ENCODE results near the gene IFT27.

The IFT27 gene

GRCh38 chr22:36776722-36777121 lies 803 bp upstream of the IFT27 start:
- Histone ChIP-seq H3K4me3 (ENCODE audit: low read depth in 1 of 5, low read length in 5 of 5) (peak overlapping the region in 4 of 5 donors; percentile 31 to 50 (median 41)), H3K4me1 (ENCODE audit: control insufficient read depth in 5 of 5, insufficient read depth in 5 of 5, low read length in 5 of 5) (peaks cover 9 to 20% (median 18%) of the 10 kb centered on the region in 5 donors), H3K9ac (ENCODE audit: low read length in 5 of 5) (peak overlapping the region in 3 of 5 donors; percentile 7 to 67 (median 33)), H3K27ac (ENCODE audit: low read depth, low read length) (no peak overlapping the region), H3K27me3 (ENCODE audit: control insufficient read depth in 5 of 5, insufficient read depth in 4 of 5, low read length in 5 of 5) (no peaks in the 10 kb centered on the region), H3K9me3 (ENCODE audit: control insufficient read depth in 5 of 5, low read length in 5 of 5) (no peaks in the 10 kb centered on the region), H3K36me3 (ENCODE audit: control insufficient read depth in 5 of 5, insufficient read depth in 5 of 5, low read length in 5 of 5) (peaks cover 0 to 7% (median 2%) of the 10 kb centered on the region in 5 donors)

GRCh38 chr22:36775586-36775963 lies 344 bp downstream of the IFT27 start:
- H3K9me3 ChIP-seq (ENCODE audit: control insufficient read depth in 5 of 5, low read length in 5 of 5) = no peaks in the 10 kb centered on the region
- H3K4me1 ChIP-seq (ENCODE audit: control insufficient read depth in 5 of 5, insufficient read depth in 5 of 5, low read length in 5 of 5) = peaks cover 9 to 23% (median 19%) of the 10 kb centered on the region in 5 donors
- H3K4me3 ChIP-seq (ENCODE audit: low read depth in 1 of 5, low read length in 5 of 5) = peak overlapping the region; percentile 66 to 82 (median 76)
- no peaks in the 10 kb centered on the region for H3K27me3 ChIP-seq (ENCODE audit: control insufficient read depth in 5 of 5, insufficient read depth in 4 of 5, low read length in 5 of 5)
- H3K9ac ChIP-seq (ENCODE audit: low read length in 5 of 5) = peak overlapping the region; percentile 42 to 86 (median 66)
- H3K36me3 ChIP-seq (ENCODE audit: control insufficient read depth in 5 of 5, insufficient read depth in 5 of 5, low read length in 5 of 5) = peaks cover 0 to 7% (median 6%) of the 10 kb centered on the region in 5 donors
- H3K27ac ChIP-seq (ENCODE audit: low read depth, low read length) = no peak overlapping the region

GRCh38 chr22:36773935-36774334 lies 2.0 kb downstream of the IFT27 start:
- Histone ChIP-seq H3K9ac (ENCODE audit: low read length in 5 of 5) (no peak overlapping the region), H3K4me3 (ENCODE audit: low read depth in 1 of 5, low read length in 5 of 5) (no peak overlapping the region), H3K36me3 (ENCODE audit: control insufficient read depth in 5 of 5, insufficient read depth in 5 of 5, low read length in 5 of 5) (peaks cover 0 to 7% (median 6%) of the 10 kb centered on the region in 5 donors), H3K4me1 (ENCODE audit: control insufficient read depth in 5 of 5, insufficient read depth in 5 of 5, low read length in 5 of 5) (peaks cover 9 to 30% (median 22%) of the 10 kb centered on the region in 5 donors), H3K27me3 (ENCODE audit: control insufficient read depth in 5 of 5, insufficient read depth in 4 of 5, low read length in 5 of 5) (peaks cover 0 to 3% (median 0%) of the 10 kb centered on the region in 5 donors), H3K9me3 (ENCODE audit: control insufficient read depth in 5 of 5, low read length in 5 of 5) (no peaks in the 10 kb centered on the region), H3K27ac (ENCODE audit: low read depth, low read length) (no peak overlapping the region)

- H3K4me3 ChIP-seq (ENCODE audit: low read depth in 1 of 5, low read length in 5 of 5) = no peak overlapping the region
- peaks cover 9 to 30% (median 22%) of the 10 kb centered on the region in 5 donors for H3K4me1 ChIP-seq (ENCODE audit: control insufficient read depth in 5 of 5, insufficient read depth in 5 of 5, low read length in 5 of 5)
- H3K9ac ChIP-seq (ENCODE audit: low read length in 5 of 5) = no peak overlapping the region
- peaks cover 0 to 9% (median 6%) of the 10 kb centered on the region in 5 donors for H3K36me3 ChIP-seq (ENCODE audit: control insufficient read depth in 5 of 5, insufficient read depth in 5 of 5, low read length in 5 of 5)
- no peak overlapping the region for H3K27ac ChIP-seq (ENCODE audit: low read depth, low read length)
- H3K27me3 ChIP-seq (ENCODE audit: control insufficient read depth in 5 of 5, insufficient read depth in 4 of 5, low read length in 5 of 5) = peaks cover 0 to 3% (median 0%) of the 10 kb centered on the region in 5 donors
- H3K9me3 ChIP-seq (ENCODE audit: control insufficient read depth in 5 of 5, low read length in 5 of 5) = no peaks in the 10 kb centered on the region
Measured at GRCh38 chr22:36772451-36772850, 3.5 kb downstream of the IFT27 start.

- no peaks in the 10 kb centered on the region for H3K9me3 ChIP-seq (ENCODE audit: control insufficient read depth in 5 of 5, low read length in 5 of 5)
- peaks cover 0 to 3% (median 0%) of the 10 kb centered on the region in 5 donors for H3K27me3 ChIP-seq (ENCODE audit: control insufficient read depth in 5 of 5, insufficient read depth in 4 of 5, low read length in 5 of 5)
- no peak overlapping the region for H3K4me3 ChIP-seq (ENCODE audit: low read depth in 1 of 5, low read length in 5 of 5)
Measured at GRCh38 chr22:36771356-36772063, 4.4 kb downstream of the IFT27 start.

GRCh38 chr22:36770513-36771231 lies 5.2 kb downstream of the IFT27 start:
- no peaks in the 10 kb centered on the region for H3K9me3 ChIP-seq (ENCODE audit: control insufficient read depth in 5 of 5, low read length in 5 of 5)
- H3K4me3 ChIP-seq (ENCODE audit: low read depth in 1 of 5, low read length in 5 of 5) = no peak overlapping the region
- H3K27ac ChIP-seq (ENCODE audit: low read depth, low read length) = no peak overlapping the region
- peaks cover 2 to 25% (median 17%) of the 10 kb centered on the region in 5 donors for H3K36me3 ChIP-seq (ENCODE audit: control insufficient read depth in 5 of 5, insufficient read depth in 5 of 5, low read length in 5 of 5)
- peaks cover 5 to 25% (median 16%) of the 10 kb centered on the region in 5 donors for H3K4me1 ChIP-seq (ENCODE audit: control insufficient read depth in 5 of 5, insufficient read depth in 5 of 5, low read length in 5 of 5)
- H3K27me3 ChIP-seq (ENCODE audit: control insufficient read depth in 5 of 5, insufficient read depth in 4 of 5, low read length in 5 of 5) = peaks cover 0 to 3% (median 0%) of the 10 kb centered on the region in 5 donors
- H3K9ac ChIP-seq (ENCODE audit: low read length in 5 of 5) = no peak overlapping the region

More at GRCh38 chr22:36771356-36772063, 4.4 kb downstream of the IFT27 start:
- no peak overlapping the region for H3K27ac ChIP-seq (ENCODE audit: low read depth, low read length)
- peaks cover 0 to 17% (median 12%) of the 10 kb centered on the region in 5 donors for H3K36me3 ChIP-seq (ENCODE audit: control insufficient read depth in 5 of 5, insufficient read depth in 5 of 5, low read length in 5 of 5)
- H3K9ac ChIP-seq (ENCODE audit: low read length in 5 of 5) = no peak overlapping the region
- peaks cover 9 to 27% (median 18%) of the 10 kb centered on the region in 5 donors for H3K4me1 ChIP-seq (ENCODE audit: control insufficient read depth in 5 of 5, insufficient read depth in 5 of 5, low read length in 5 of 5)

- Histone ChIP-seq H3K9ac (ENCODE audit: low read length in 5 of 5) (no peak overlapping the region), H3K4me3 (ENCODE audit: low read depth in 1 of 5, low read length in 5 of 5) (no peak overlapping the region)
Measured at GRCh38 chr22:36769541-36770512, 6.1 kb downstream of the IFT27 start.

GRCh38 chr22:36768616-36769015 lies 7.3 kb downstream of the IFT27 start:
- Histone ChIP-seq H3K4me3 (ENCODE audit: low read depth in 1 of 5, low read length in 5 of 5) (no peak overlapping the region), H3K9me3 (ENCODE audit: control insufficient read depth in 5 of 5, low read length in 5 of 5) (no peaks in the 10 kb centered on the region), H3K9ac (ENCODE audit: low read length in 5 of 5) (no peak overlapping the region), H3K27ac (ENCODE audit: low read depth, low read length) (no peak overlapping the region), H3K36me3 (ENCODE audit: control insufficient read depth in 5 of 5, insufficient read depth in 5 of 5, low read length in 5 of 5) (peaks cover 2 to 42% (median 25%) of the 10 kb centered on the region in 5 donors), H3K27me3 (ENCODE audit: control insufficient read depth in 5 of 5, insufficient read depth in 4 of 5, low read length in 5 of 5) (peaks cover 0 to 3% (median 0%) of the 10 kb centered on the region in 5 donors), H3K4me1 (ENCODE audit: control insufficient read depth in 5 of 5, insufficient read depth in 5 of 5, low read length in 5 of 5) (peaks cover 0 to 15% (median 10%) of the 10 kb centered on the region in 5 donors)

More at GRCh38 chr22:36769541-36770512, 6.1 kb downstream of the IFT27 start:
- no peak overlapping the region for H3K27ac ChIP-seq (ENCODE audit: low read depth, low read length)
- H3K36me3 ChIP-seq (ENCODE audit: control insufficient read depth in 5 of 5, insufficient read depth in 5 of 5, low read length in 5 of 5) = peaks cover 2 to 34% (median 22%) of the 10 kb centered on the region in 5 donors
- H3K4me1 ChIP-seq (ENCODE audit: control insufficient read depth in 5 of 5, insufficient read depth in 5 of 5, low read length in 5 of 5) = peaks cover 0 to 17% (median 8%) of the 10 kb centered on the region in 5 donors
- no peaks in the 10 kb centered on the region for H3K9me3 ChIP-seq (ENCODE audit: control insufficient read depth in 5 of 5, low read length in 5 of 5)
- H3K27me3 ChIP-seq (ENCODE audit: control insufficient read depth in 5 of 5, insufficient read depth in 4 of 5, low read length in 5 of 5) = peaks cover 0 to 3% (median 0%) of the 10 kb centered on the region in 5 donors

GRCh38 chr22:36768141-36768540 lies 7.8 kb downstream of the IFT27 start:
- no peaks in the 10 kb centered on the region for H3K9me3 ChIP-seq (ENCODE audit: control insufficient read depth in 5 of 5, low read length in 5 of 5)
- H3K27me3 ChIP-seq (ENCODE audit: control insufficient read depth in 5 of 5, insufficient read depth in 4 of 5, low read length in 5 of 5) = peaks cover 0 to 3% (median 0%) of the 10 kb centered on the region in 5 donors
- peaks cover 0 to 17% (median 13%) of the 10 kb centered on the region in 5 donors for H3K4me1 ChIP-seq (ENCODE audit: control insufficient read depth in 5 of 5, insufficient read depth in 5 of 5, low read length in 5 of 5)
- H3K27ac ChIP-seq (ENCODE audit: low read depth, low read length) = no peak overlapping the region
- no peak overlapping the region for H3K4me3 ChIP-seq (ENCODE audit: low read depth in 1 of 5, low read length in 5 of 5)
- peaks cover 2 to 46% (median 27%) of the 10 kb centered on the region in 5 donors for H3K36me3 ChIP-seq (ENCODE audit: control insufficient read depth in 5 of 5, insufficient read depth in 5 of 5, low read length in 5 of 5)
- no peak overlapping the region for H3K9ac ChIP-seq (ENCODE audit: low read length in 5 of 5)
